Activated CD4-positive, alpha-beta T cell treated with anti-CD3 and anti-CD28 coated beads for 36 hours (primary cell): ENCODE data around the gene CACNA1C. TPM values are rescaled to one million over a fixed set of nuclear protein-coding genes. Genes with fewer than 3 reads are reported as not detected.
A peak's percentile ranks its signal among the peaks of the same experiment; 100 is the strongest.

Experiments
- ATAC-seq: fragments of 200-7000 bp; cut with Tn5 transposase; one replicate; pipeline ENCODE4 v1.10.0; 2021; ENCODE audit warnings: mild to moderate bottlenecking, moderate library complexity
- CTCF ChIA-PET: fragments of 350-600 bp; sonication (Branson Sonifier 250); formaldehyde crosslinking; loops from one replicate; lab custom pipeline; 2021; ENCODE audit warnings: antibody characterized with exemption; lab: Charles Lee
- POLR2A ChIA-PET: fragments of 350-600 bp; sonication (Branson Sonifier 250); formaldehyde crosslinking; loops from one replicate; lab custom pipeline; 2021; ENCODE audit warnings: antibody characterized with exemption, inconsistent platforms; lab: Charles Lee
- DNase-seq: peaks from one replicate; pipeline ENCODE4 v3.0.0-alpha.2; 2020
- H3K27ac Mint-ChIP-seq: one replicate; pipeline ENCODE4 v1.8.0; 2021; ENCODE audit warnings: mixed read lengths
- H3K27me3 Mint-ChIP-seq: one replicate; pipeline ENCODE4 v1.8.0; 2021; ENCODE audit warnings: mixed read lengths
- H3K36me3 Mint-ChIP-seq: one replicate; pipeline ENCODE4 v1.8.0; 2021; ENCODE audit warnings: low read depth, mixed read lengths
- H3K4me1 Mint-ChIP-seq: one replicate; pipeline ENCODE4 v1.8.0; 2021; ENCODE audit warnings: mixed read lengths
- H3K4me3 Mint-ChIP-seq: one replicate; pipeline ENCODE4 v1.8.0; 2021; ENCODE audit warnings: mild to moderate bottlenecking, moderate library complexity, mixed read lengths
- H3K9me3 Mint-ChIP-seq: one replicate; pipeline ENCODE4 v1.8.0; 2021; ENCODE audit warnings: low read depth, mixed read lengths
- intact Hi-C, 2 experiments: fragments of 100-400 bp; cut with DNase I in 1 of 2; cut with micrococcal nuclease in 1 of 2; formaldehyde crosslinking; loops; one replicate each; pipeline versions ENCODE4 v1.14.2 to v1.15.1; 2022 to 2024; cut with DNase I, micrococcal nuclease
- total RNA-seq, 2 experiments: library from RNA; stranded (reverse); gene quantifications; one replicate each; pipeline ENCODE4 v1.2.3, GENCODE V29; 2021

Gene CACNA1C
- total RNA-seq, 2 experiments from 2014 or later = 0.11 TPM

DNA sequence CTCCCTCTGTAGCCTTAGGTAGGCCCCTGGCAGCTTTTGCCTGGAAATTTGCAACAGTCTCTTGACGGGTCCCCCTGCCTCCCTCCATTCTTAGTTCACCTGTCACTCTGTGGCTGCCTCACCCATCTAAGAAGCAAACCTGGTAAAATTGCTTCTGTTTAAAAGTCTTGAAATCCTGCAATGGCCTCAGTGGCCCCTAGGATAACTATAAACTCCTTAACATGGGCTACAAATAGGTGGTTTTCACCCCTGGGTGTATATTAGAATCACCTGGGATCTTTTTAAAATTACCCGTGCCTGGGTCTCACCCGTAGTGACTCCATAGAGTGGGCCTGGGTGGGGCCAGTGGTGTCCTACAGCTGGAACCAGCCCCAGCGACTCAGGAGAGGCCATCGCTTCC is 332.7 kb downstream of the CACNA1C start:
- ATAC-seq = no peak
- H3K27ac Mint-ChIP-seq = no peak overlapping the region
- CTCF ChIA-PET = interaction anchor here (1.3 kb wide), 1 partner anchor 197 kb away, joined by 4 read pairs; no protein-coding TSS in a partner anchor
- intact Hi-C loops = loop anchor here in 1 of 2 experiments (5.0 kb wide), 2 partner anchors 197 to 588 kb away; no protein-coding TSS in a partner anchor
- no peaks in the 10 kb centered on the region for H3K36me3 Mint-ChIP-seq
- POLR2A ChIA-PET = no interaction called here
- no peak overlapping the region for H3K4me3 Mint-ChIP-seq
- H3K27me3 Mint-ChIP-seq = peaks cover 8% of the 10 kb centered on the region
- H3K4me1 Mint-ChIP-seq = no peaks in the 10 kb centered on the region
- no peak for DNase-seq
- no peaks in the 10 kb centered on the region for H3K9me3 Mint-ChIP-seq

DNA sequence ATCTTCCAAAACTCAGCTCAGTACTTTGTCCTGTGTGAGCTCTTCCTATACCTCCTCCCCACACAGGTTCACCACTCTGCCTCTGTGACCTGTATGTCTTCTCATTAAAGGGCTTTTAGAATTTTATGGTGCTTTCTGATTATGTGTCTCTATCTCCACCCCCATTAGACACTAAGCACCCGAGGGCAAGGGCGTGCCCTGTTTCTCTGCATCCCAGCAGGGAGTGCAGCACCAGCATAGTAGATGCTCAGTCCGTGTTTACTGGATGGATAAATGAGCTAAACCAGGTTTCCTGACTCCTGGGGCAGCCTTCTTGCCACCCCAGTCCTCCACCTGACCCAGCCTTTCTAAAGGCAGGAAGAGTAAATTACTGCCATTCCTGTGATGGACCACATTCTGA is 333.8 kb downstream of the CACNA1C start:
- Mint-ChIP-seq H3K4me1 (no peaks in the 10 kb centered on the region), H3K27me3 (peaks cover 9% of the 10 kb centered on the region), H3K9me3 (no peaks in the 10 kb centered on the region), H3K27ac (no peak overlapping the region), H3K36me3 (no peaks in the 10 kb centered on the region), H3K4me3 (no peak overlapping the region)
- ChIA-PET CTCF (interaction anchor here (0.6 to 1.7 kb wide), 5 partner anchors 8 to 839 kb away, joined by 3 to 5 read pairs (median 4); no protein-coding TSS in a partner anchor), POLR2A (no interaction called here)
- intact Hi-C loops = loop anchor here in 1 of 2 experiments (2.0 to 5.0 kb wide), 3 partner anchors 28 to 589 kb away; no protein-coding TSS in a partner anchor
- DNase-seq (no peak), ATAC-seq (no peak)

DNA sequence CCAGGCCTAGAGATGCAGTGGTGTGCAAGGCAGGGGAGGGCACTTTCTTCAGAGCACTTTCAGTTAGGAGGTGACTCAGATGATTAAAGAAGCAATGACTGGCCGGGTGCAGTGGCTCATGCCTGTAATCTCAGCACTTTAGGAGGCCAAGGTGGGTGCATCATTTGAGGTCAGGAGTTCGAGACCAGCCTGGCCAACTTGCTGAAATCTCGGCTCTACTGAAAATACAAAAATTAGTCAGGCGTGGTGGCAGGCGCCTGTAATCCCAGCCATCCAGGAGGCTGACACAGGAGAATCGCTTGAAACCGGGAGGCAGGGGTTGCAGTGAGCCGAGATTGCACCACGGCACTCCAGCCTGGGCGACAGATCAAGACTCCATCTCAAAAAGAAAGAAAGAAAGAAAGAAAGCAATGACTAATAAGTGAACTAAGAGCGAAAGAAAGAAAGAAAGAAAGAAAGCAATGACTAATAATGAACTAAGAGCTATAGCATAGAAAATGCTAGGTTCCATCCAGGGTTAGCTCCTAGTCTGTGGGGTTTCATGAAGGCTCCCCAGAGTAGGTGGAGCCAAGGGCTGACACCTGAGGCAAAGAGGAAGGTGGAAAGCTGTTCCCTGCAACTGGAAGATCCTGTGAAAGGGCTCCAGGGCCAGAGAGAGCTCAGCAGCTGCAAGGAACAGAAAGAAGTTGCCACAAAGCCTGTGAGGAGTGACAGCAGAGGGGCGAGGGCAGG is 334.5 kb downstream of the CACNA1C start:
- Mint-ChIP-seq H3K27ac (no peak overlapping the region), H3K9me3 (no peaks in the 10 kb centered on the region), H3K27me3 (peaks cover 9% of the 10 kb centered on the region), H3K36me3 (no peaks in the 10 kb centered on the region), H3K4me1 (no peaks in the 10 kb centered on the region), H3K4me3 (no peak overlapping the region)
- DNase-seq (peak; percentile 73), ATAC-seq (peak; percentile 91)
- ChIA-PET POLR2A (no interaction called here), CTCF (interaction anchor here (1.0 to 1.7 kb wide), 5 partner anchors 7 to 196 kb away, joined by 3 to 5 read pairs (median 4); no protein-coding TSS in a partner anchor)
- intact Hi-C loops = loop anchor here in 1 of 2 experiments (1.0 to 5.0 kb wide), 5 partner anchors 28 to 590 kb away; no protein-coding TSS in a partner anchor

DNA sequence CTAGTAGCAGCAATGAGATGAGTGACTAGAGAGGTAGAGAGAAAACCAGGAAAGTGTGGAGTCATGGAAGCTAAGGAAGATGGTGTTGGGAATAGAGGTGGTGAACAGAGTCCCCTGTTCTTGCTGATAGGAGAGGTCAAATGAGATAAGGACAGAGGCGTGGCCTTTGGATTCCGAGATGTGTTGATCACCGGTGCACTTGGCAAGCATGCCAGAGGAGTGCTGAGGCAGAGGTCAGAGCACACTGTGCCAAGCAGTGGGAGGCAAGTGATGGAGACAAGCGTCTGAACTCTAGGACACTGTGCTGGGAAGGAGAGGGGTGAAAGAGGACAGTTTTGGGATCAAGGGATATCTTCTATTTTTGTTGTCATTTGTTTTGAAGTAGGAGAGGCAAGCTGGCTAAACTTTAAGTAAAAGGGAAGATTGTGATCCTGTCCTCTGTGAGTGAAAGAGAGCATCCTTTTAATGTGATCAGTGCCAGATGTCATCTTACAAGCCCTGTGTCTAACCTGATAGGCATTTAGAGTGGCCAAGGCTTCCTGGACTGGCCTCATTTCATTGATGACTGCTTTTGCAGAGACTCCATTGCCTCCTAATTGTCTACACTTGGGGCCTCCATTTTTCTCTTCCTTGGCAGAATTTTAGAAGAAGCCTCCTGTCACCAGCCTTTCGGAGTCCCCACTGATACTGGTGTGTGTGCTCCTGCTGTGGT is 336.4 kb downstream of the CACNA1C start:
- Mint-ChIP-seq H3K36me3 (no peaks in the 10 kb centered on the region), H3K27me3 (peaks cover 7% of the 10 kb centered on the region), H3K4me3 (no peak overlapping the region), H3K4me1 (no peaks in the 10 kb centered on the region), H3K9me3 (no peaks in the 10 kb centered on the region), H3K27ac (no peak overlapping the region)
- DNase-seq (no peak), ATAC-seq (no peak)
- ChIA-PET POLR2A (no interaction called here), CTCF (no interaction called here)
- intact Hi-C loops = loop anchor here in 1 of 2 experiments (5.0 kb wide), 2 partner anchors 193 to 592 kb away; no protein-coding TSS in a partner anchor

DNA sequence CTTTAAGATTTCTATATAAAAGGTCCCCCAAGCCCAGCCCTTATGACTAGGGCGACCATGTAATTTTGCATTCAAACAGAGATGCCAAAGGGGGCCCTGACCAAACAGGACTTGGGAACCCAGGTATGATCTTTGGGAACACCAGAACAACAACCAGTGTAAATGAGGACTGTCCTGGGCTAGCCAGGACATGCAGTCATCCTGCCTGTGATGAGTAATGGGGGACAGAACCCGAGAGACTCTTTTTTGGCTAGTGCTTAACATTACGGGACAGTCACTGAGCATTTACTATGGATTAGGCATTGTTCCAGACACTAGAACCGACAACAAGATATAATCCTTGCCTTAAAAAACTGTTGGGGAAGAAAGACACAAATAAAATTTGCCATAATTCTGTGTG is 337.3 kb downstream of the CACNA1C start:
- intact Hi-C loops = no loop called here
- ChIA-PET POLR2A (no interaction called here), CTCF (interaction anchor here (0.6 kb wide), 1 partner anchor 886 kb away, joined by 3 read pairs; no protein-coding TSS in a partner anchor)
- Mint-ChIP-seq H3K36me3 (no peaks in the 10 kb centered on the region), H3K27ac (no peak overlapping the region), H3K4me3 (no peak overlapping the region), H3K9me3 (no peaks in the 10 kb centered on the region), H3K27me3 (peaks cover 4% of the 10 kb centered on the region), H3K4me1 (no peaks in the 10 kb centered on the region)
- ATAC-seq (no peak), DNase-seq (no peak)

DNA sequence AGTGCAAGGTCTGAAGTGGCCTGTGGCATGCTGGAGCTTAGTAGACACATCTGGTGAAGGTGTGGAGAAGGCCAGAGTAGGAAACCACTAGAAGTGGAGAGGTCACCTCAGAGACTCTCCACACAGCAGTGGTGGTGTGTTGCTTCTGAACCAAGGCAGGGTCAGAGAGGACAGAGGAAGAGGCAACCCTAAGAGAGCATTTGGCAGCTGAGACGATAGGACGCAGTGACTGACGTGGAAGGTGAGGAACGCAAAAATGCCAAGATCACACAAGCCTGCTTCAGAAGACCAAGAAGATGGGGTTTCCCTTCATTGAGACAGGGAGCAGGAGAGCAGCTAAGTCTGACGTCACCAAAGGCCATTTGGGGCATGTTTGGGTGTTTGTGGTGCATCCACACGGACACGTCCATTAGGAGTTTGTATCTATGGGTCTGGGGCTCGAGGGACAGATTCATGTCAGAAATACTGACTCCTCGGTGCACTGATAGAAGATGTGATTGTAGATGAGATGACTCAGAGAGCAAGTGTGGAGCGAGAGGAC is 338.1 kb downstream of the CACNA1C start:
- ChIA-PET POLR2A (no interaction called here), CTCF (interaction anchor here (0.5 to 0.8 kb wide), 2 partner anchors 681 to 910 kb away, joined by 3 to 4 read pairs; no protein-coding TSS in a partner anchor)
- no peak overlapping the region for H3K27ac Mint-ChIP-seq
- intact Hi-C loops = no loop called here
- ATAC-seq (no peak), DNase-seq (no peak)
- no peaks in the 10 kb centered on the region for H3K9me3 Mint-ChIP-seq
- H3K4me3 Mint-ChIP-seq = no peak overlapping the region
- H3K4me1 Mint-ChIP-seq = no peaks in the 10 kb centered on the region
- H3K36me3 Mint-ChIP-seq = no peaks in the 10 kb centered on the region
- H3K27me3 Mint-ChIP-seq = peaks cover 2% of the 10 kb centered on the region

DNA sequence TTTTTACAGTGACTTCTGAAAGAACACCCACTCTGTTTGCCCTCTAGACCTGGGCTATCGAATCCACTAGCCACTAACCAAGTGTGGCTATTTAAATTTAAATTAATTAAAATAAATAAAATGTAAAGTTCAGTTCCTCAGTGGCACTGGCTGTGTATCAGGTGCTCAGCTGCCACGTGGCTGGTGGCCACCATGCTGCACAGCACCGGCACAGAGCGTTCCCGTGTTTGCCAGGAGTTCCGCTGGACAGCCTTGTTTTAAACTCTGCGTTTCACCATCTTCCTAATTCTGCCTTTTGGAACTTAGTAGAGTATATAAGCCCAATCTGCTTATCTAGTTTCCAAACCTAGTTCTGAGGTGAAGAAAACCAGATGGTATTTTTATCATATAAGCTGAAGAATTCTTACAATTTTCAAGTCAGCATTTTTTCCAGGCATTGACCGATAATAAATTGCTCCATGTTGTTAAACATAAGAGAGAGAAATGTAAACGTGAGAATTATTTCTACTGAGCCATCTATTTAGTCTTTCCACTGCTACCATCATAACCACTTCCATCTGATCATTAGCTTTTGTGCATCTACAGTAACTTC is 339.0 kb downstream of the CACNA1C start:
- POLR2A ChIA-PET = no interaction called here
- CTCF ChIA-PET = interaction anchor here (0.8 to 2.1 kb wide), 2 partner anchors 9 to 681 kb away, joined by 4 to 7 read pairs; no protein-coding TSS in a partner anchor
- no peak overlapping the region for H3K4me3 Mint-ChIP-seq
- no peaks in the 10 kb centered on the region for H3K36me3 Mint-ChIP-seq
- no peak for ATAC-seq
- no peaks in the 10 kb centered on the region for H3K9me3 Mint-ChIP-seq
- H3K27ac Mint-ChIP-seq = no peak overlapping the region
- no peaks in the 10 kb centered on the region for H3K4me1 Mint-ChIP-seq
- peaks cover 2% of the 10 kb centered on the region for H3K27me3 Mint-ChIP-seq
- intact Hi-C loops = no loop called here
- no peak for DNase-seq

DNA sequence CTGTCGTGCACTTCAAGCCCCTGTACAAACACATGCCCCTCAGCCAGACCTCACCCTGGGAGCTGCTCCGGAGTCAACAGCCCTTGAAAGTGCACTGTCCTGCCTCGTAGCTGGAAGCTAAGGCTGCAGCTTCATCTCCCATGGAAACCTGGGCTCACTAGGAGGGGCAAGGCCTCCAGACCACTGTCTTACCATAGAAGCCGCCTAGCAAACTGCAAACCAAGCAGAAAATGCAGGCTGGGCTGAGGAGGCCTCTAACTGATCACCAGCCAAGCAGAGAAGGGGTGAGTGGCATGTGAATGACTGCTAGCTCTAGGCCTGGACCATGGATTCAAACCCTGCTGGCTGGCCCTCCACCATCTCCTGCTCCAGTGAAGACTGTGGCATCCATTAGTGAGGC is 340.2 kb downstream of the CACNA1C start:
- Mint-ChIP-seq H3K4me3 (no peak overlapping the region), H3K4me1 (no peaks in the 10 kb centered on the region), H3K27me3 (peaks cover 2% of the 10 kb centered on the region), H3K36me3 (no peaks in the 10 kb centered on the region), H3K27ac (no peak overlapping the region), H3K9me3 (no peaks in the 10 kb centered on the region)
- ATAC-seq = no peak
- ChIA-PET POLR2A (no interaction called here), CTCF (interaction anchor here (0.8 to 2.1 kb wide), 2 partner anchors 10 kb away, joined by 3 to 7 read pairs; no protein-coding TSS in a partner anchor)
- intact Hi-C loops = no loop called here
- DNase-seq = no peak

DNA sequence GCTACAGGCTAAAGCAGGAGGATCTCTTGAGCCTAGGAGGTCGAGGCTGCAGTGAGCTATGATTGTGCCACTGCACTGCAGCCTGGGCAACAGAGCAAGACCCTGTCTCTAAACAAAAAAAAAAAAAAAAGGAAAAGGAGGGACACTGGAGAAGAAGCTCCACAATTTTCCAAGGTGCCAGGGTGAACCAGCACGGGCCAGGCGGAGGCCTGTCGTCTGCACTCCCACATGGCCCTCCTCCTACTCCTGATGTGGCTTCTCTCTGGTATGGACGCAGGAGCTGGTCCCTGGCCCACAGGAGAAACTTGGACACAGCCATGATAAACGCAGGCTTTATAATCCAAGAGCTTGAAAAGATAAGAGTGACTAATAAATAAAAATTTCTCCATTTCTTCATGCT is 341.2 kb downstream of the CACNA1C start:
- no peak overlapping the region for H3K27ac Mint-ChIP-seq
- no peak overlapping the region for H3K4me3 Mint-ChIP-seq
- H3K9me3 Mint-ChIP-seq = no peaks in the 10 kb centered on the region
- CTCF ChIA-PET = interaction anchor here (0.7 to 1.2 kb wide), 3 partner anchors 20 to 353 kb away, joined by 3 read pairs; no protein-coding TSS in a partner anchor
- POLR2A ChIA-PET = no interaction called here
- DNase-seq (no peak), ATAC-seq (no peak)
- no peaks in the 10 kb centered on the region for H3K4me1 Mint-ChIP-seq
- intact Hi-C loops = no loop called here
- H3K27me3 Mint-ChIP-seq = peaks cover 2% of the 10 kb centered on the region
- no peaks in the 10 kb centered on the region for H3K36me3 Mint-ChIP-seq

DNA sequence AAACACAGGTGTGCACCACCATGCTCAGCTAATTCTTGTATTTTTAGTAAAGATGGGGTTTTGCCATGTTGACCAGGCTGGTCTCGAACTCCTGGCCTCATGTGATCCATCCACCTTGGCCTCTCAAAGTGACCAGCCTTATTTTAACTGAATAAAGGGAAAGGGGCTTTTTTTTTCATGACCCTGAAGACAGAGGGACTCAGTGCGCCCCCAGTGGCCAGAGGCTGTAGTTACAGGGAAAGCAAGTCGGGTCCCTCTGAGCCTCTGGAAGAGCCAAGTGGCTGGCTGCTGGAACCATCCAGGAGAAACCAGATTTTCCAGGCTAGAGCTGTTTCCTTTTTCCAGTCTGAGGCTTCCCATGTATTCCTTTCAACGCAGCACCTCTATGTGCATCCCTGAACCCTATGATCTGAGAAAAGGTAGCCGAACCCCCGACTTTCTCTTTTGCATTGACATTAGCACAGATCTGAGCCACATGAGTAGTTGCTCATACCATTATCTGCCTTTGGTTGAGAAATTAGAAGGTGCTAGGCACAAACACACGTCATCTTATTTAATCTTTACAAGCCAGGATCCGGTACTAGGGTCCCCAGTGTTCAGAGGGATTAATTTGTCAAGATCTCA is 342.7 kb downstream of the CACNA1C start:
- Mint-ChIP-seq H3K4me1 (no peaks in the 10 kb centered on the region), H3K27me3 (peaks cover 1% of the 10 kb centered on the region), H3K4me3 (no peak overlapping the region), H3K36me3 (no peaks in the 10 kb centered on the region), H3K27ac (no peak overlapping the region), H3K9me3 (no peaks in the 10 kb centered on the region)
- DNase-seq = peak; percentile 68
- ChIA-PET POLR2A (no interaction called here), CTCF (interaction anchor here (0.6 to 1.2 kb wide), 11 partner anchors 13 to 535 kb away, joined by 3 to 4 read pairs (median 3); no protein-coding TSS in a partner anchor)
- no peak for ATAC-seq
- intact Hi-C loops = no loop called here
